ENCODE data around the gene CTNND2. TPM values are rescaled to one million over a fixed set of nuclear protein-coding genes. Genes with fewer than 3 reads are reported as not detected.

The CTNND2 gene
- total and polyA plus RNA-seq, 10 donors = 0.93 to 51.0 (median 21.5) TPM

DNA sequence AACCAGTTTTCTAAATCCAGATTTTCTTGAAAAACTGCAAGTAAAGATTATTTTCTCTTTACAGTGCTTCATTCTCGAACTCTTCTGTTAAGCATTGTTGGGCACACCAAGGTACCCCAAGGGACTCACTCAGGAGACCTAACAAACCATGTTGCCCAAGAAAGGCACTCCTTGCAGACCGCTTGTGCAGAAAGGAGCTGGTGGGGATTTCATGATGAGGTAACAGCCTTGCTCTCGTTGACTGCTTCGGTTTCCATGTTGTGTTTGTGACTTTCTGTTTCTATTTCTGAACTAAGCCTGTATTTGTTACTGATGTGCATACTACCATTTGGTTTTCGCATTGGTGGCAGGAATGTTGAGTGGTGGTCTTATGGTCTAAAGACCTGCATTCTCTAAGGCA lies 876.6 kb downstream of the CTNND2 start:
- no peaks in the 10 kb centered on the region for H3K4me1 ChIP-seq
- no peak overlapping the region for H3K27ac ChIP-seq
- WGBS, 5 donors = 65 to 89% (median 78%) methylated on average over 5 of the region's 5 CpGs
- no peaks in the 10 kb centered on the region for H3K27me3 ChIP-seq (replicated peaks in 1 of 7)
- intact Hi-C loops (cut with DNase I; ENCODE audit: low total_unique reads) = no loop called here
- no peak for DNase-seq
- peaks cover 0 to 36% (median 23%) of the 10 kb centered on the region in 8 donors for H3K9me3 ChIP-seq
- TF ChIP-seq, protein P1, sequence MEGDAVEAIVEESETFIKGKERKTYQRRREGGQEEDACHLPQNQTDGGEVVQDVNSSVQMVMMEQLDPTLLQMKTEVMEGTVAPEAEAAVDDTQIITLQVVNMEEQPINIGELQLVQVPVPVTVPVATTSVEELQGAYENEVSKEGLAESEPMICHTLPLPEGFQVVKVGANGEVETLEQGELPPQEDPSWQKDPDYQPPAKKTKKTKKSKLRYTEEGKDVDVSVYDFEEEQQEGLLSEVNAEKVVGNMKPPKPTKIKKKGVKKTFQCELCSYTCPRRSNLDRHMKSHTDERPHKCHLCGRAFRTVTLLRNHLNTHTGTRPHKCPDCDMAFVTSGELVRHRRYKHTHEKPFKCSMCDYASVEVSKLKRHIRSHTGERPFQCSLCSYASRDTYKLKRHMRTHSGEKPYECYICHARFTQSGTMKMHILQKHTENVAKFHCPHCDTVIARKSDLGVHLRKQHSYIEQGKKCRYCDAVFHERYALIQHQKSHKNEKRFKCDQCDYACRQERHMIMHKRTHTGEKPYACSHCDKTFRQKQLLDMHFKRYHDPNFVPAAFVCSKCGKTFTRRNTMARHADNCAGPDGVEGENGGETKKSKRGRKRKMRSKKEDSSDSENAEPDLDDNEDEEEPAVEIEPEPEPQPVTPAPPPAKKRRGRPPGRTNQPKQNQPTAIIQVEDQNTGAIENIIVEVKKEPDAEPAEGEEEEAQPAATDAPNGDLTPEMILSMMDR (IDR thresholded peaks at IDR 0.05 in 8 of 11, conservative IDR thresholded peaks at IDR 0.05 in 3 of 11) = no peak
- TF ChIP-seq POLR2AphosphoS5 (IDR thresholded peaks at IDR 0.05) (no peak), POLR2A (IDR thresholded peaks at IDR 0.05) (no peak)
- no peak overlapping the region for H3K4me3 ChIP-seq
- H3K36me3 ChIP-seq = no peaks in the 10 kb centered on the region

DNA sequence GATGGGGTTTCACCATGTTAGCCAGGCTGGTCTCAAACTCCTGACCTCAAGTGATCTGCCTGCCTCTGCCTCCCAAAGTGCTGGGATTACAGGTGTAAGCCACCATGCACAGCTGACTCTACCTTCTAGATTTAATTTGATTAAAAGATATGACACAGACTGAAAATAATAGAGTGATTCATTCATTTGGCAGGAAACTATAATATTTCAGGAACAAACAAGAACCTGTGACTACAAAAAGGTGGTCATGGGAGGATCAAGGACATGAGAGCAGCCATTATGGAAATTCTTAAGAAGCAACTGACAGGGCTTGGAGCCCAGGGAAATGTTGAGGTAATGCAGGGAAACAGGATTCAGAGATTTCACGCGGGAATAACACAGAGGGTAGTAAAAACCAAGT lies 877.7 kb downstream of the CTNND2 start:
- TF ChIP-seq POLR2A (IDR thresholded peaks at IDR 0.05) = no peak
- Histone ChIP-seq H3K27ac (no peak overlapping the region), H3K27me3 (replicated peaks in 1 of 7) (no peaks in the 10 kb centered on the region), H3K36me3 (no peaks in the 10 kb centered on the region), H3K9me3 (peaks cover 0 to 32% (median 22%) of the 10 kb centered on the region in 8 donors), H3K4me3 (no peak overlapping the region), H3K4me1 (no peaks in the 10 kb centered on the region)
- no peak for DNase-seq
- 86 to 99% (median 97%) methylated on average over 2 of the region's 2 CpGs for WGBS, 5 donors
- intact Hi-C loops (cut with DNase I; ENCODE audit: low total_unique reads) = no loop called here

GRCh38 chr5:11023945-11024344 lies 880.3 kb downstream of the CTNND2 start:
- intact Hi-C loops (cut with DNase I; ENCODE audit: low total_unique reads) = no loop called here
- no peaks in the 10 kb centered on the region for H3K36me3 ChIP-seq
- 48 to 98% (median 96%) methylated on average over 1 of the region's 1 CpG for WGBS, 5 donors
- DNase-seq = no peak
- H3K9me3 ChIP-seq = peaks cover 0 to 6% (median 0%) of the 10 kb centered on the region in 8 donors
- TF ChIP-seq POLR2A (IDR thresholded peaks at IDR 0.05) (no peak), POLR2AphosphoS5 (IDR thresholded peaks at IDR 0.05) (no peak)
- TF ChIP-seq, protein P1 (IDR thresholded peaks at IDR 0.05 in 8 of 11, conservative IDR thresholded peaks at IDR 0.05 in 3 of 11) = no peak
- no peaks in the 10 kb centered on the region for H3K4me1 ChIP-seq
- no peaks in the 10 kb centered on the region for H3K27me3 ChIP-seq (replicated peaks in 1 of 7)
- no peak overlapping the region for H3K27ac ChIP-seq
- H3K4me3 ChIP-seq = no peak overlapping the region

DNA sequence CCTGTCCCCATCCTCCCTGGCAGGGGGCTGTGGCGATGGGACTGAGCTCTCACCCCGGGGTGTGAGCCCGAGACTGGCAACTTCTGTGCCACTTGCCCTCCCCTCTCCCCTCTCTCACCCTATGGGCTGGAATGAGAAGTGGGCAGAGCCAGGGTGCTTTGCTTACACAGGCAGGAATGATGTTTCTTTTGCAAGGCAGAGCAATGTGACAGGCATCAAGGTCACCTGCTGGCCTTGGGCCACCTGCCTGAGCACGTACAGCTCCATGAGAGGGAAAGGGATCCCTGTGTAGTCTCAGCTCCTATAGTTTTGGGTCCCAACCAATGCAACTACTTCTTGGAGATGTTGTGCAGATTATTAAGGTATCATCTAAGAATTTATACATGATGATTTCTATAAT lies 890.5 kb downstream of the CTNND2 start:
- Histone ChIP-seq H3K27me3 (replicated peaks in 1 of 7) (no peaks in the 10 kb centered on the region), H3K4me3 (no peak overlapping the region), H3K36me3 (no peaks in the 10 kb centered on the region), H3K9me3 (no peaks in the 10 kb centered on the region), H3K4me1 (no peaks in the 10 kb centered on the region), H3K27ac (no peak overlapping the region)
- DNase-seq = no peak
- intact Hi-C loops (cut with DNase I; ENCODE audit: low total_unique reads) = no loop called here
- 73 to 89% (median 81%) methylated on average over 4 of the region's 4 CpGs for WGBS, 5 donors
- no peak for TF ChIP-seq POLR2A (IDR thresholded peaks at IDR 0.05)

GRCh38 chr5:11012295-11012694 lies 892.0 kb downstream of the CTNND2 start:
- no peaks in the 10 kb centered on the region for H3K27me3 ChIP-seq (replicated peaks in 1 of 7)
- no peak for DNase-seq
- H3K27ac ChIP-seq = no peak overlapping the region
- no peaks in the 10 kb centered on the region for H3K36me3 ChIP-seq
- no peaks in the 10 kb centered on the region for H3K9me3 ChIP-seq
- no peaks in the 10 kb centered on the region for H3K4me1 ChIP-seq
- 81 to 92% (median 86%) methylated on average over 7 of the region's 7 CpGs for WGBS, 5 donors
- intact Hi-C loops (cut with DNase I; ENCODE audit: low total_unique reads) = no loop called here
- TF ChIP-seq, protein P1 (IDR thresholded peaks at IDR 0.05 in 8 of 11, conservative IDR thresholded peaks at IDR 0.05 in 3 of 11) = no peak
- TF ChIP-seq POLR2A (IDR thresholded peaks at IDR 0.05) = no peak
- TF ChIP-seq POLR2AphosphoS5 (IDR thresholded peaks at IDR 0.05) = no peak
- H3K4me3 ChIP-seq = no peak overlapping the region
